Progenitor cell of endocrine pancreas (in vitro differentiated cells): ENCODE measurements around the gene AP2A1. TPM values are rescaled to one million over a fixed set of nuclear protein-coding genes. Genes with fewer than 3 reads are reported as not detected.

Experiments
- DNase-seq: peaks from one replicate; pipeline ENCODE4 v3.0.0; 2021; ENCODE audit warnings: low spot score; ENCODE audit not compliant: unreplicated experiment
- H3K27ac Mint-ChIP-seq: 2 replicates; pipeline ENCODE4 v1.8.0; 2021; ENCODE audit warnings: mild to moderate bottlenecking, moderate library complexity, mixed read lengths
- H3K27me3 Mint-ChIP-seq: 2 replicates; pipeline ENCODE4 v1.8.0; 2021; ENCODE audit warnings: mixed read lengths
- H3K36me3 Mint-ChIP-seq: 2 replicates; pipeline ENCODE4 v1.8.0; 2022; ENCODE audit warnings: mixed read lengths; ENCODE audit not compliant: insufficient read depth
- H3K4me1 Mint-ChIP-seq: 2 replicates; pipeline ENCODE4 v1.8.0; 2021; ENCODE audit warnings: low read depth, mixed read lengths
- H3K4me3 Mint-ChIP-seq: 2 replicates; pipeline ENCODE4 v1.8.0; 2021; ENCODE audit warnings: low read depth, mild to moderate bottlenecking, moderate library complexity, mixed read lengths
- H3K9me3 Mint-ChIP-seq: 2 replicates; pipeline ENCODE4 v1.8.0; 2021; ENCODE audit warnings: low read depth, mixed read lengths
- total RNA-seq: library from RNA; stranded (reverse); gene quantifications from 2 replicates; pipeline ENCODE4 v1.2.1, GENCODE V29; 2021
- TF ChIP-seq, protein P1 (sequence below): fragments of 200-600 bp; sonication (generic); IDR thresholded peaks from one replicate; pipeline ENCODE4 v1.5.0; 2021; ENCODE audit warnings: antibody characterized with exemption, mild to moderate bottlenecking; ENCODE audit not compliant: unreplicated experiment

Gene AP2A1
- total RNA-seq, 1 donor from 2014 or later, result 76.3 TPM

DNA sequence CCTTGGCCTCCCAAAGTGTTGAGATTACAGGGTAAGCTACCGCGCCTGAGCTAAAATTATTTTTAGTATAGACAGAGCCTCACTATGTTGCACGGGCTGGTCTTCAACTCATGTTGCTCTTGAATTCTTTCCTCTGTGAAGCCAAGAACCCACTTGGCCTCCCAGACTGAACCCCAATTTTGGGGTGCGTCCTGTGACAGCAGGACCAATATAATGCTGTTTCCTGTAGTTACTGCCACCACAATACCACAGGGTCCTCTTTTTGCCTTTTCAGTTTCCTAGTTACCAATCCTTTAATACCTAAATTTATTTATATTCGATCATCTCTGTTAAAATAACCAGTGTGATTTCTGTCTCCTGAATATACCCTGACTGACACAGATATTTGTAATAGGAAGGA lies 36.6 kb upstream of the AP2A1 start:
- DNase-seq, result no peak
- Mint-ChIP-seq H3K4me3 (no peak overlapping the region), H3K36me3 (no peaks in the 10 kb centered on the region), H3K4me1 (no peaks in the 10 kb centered on the region), H3K27me3 (peaks cover 8% of the 10 kb centered on the region), H3K9me3 (no peaks in the 10 kb centered on the region), H3K27ac (no peak overlapping the region)
- TF ChIP-seq, protein P1, sequence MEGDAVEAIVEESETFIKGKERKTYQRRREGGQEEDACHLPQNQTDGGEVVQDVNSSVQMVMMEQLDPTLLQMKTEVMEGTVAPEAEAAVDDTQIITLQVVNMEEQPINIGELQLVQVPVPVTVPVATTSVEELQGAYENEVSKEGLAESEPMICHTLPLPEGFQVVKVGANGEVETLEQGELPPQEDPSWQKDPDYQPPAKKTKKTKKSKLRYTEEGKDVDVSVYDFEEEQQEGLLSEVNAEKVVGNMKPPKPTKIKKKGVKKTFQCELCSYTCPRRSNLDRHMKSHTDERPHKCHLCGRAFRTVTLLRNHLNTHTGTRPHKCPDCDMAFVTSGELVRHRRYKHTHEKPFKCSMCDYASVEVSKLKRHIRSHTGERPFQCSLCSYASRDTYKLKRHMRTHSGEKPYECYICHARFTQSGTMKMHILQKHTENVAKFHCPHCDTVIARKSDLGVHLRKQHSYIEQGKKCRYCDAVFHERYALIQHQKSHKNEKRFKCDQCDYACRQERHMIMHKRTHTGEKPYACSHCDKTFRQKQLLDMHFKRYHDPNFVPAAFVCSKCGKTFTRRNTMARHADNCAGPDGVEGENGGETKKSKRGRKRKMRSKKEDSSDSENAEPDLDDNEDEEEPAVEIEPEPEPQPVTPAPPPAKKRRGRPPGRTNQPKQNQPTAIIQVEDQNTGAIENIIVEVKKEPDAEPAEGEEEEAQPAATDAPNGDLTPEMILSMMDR, result no peak

DNA sequence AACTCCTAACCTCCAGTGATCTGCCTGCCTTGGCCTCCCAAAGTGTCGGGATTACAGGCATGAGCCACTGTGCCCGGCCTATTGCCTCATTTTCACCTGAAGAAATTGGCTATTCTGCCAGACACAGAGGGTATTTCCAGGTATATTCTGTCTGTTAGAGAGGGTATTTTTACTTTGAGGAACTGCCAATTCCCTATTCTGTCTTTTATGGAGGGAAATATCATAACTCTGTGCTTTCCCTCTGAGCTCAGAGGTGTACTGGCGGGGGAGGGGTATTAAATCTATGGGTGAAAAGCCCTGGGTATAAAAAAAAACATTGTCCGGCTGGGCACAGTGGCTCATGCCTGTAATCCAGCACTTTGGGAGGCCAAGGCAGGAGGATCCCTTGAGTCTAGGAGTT lies 28.5 kb upstream of the AP2A1 start:
- Mint-ChIP-seq H3K27ac (no peak overlapping the region), H3K4me1 (no peaks in the 10 kb centered on the region), H3K9me3 (no peaks in the 10 kb centered on the region), H3K27me3 (no peaks in the 10 kb centered on the region), H3K4me3 (no peak overlapping the region), H3K36me3 (no peaks in the 10 kb centered on the region)
- TF ChIP-seq, protein P1, result no peak
- DNase-seq, result no peak

DNA sequence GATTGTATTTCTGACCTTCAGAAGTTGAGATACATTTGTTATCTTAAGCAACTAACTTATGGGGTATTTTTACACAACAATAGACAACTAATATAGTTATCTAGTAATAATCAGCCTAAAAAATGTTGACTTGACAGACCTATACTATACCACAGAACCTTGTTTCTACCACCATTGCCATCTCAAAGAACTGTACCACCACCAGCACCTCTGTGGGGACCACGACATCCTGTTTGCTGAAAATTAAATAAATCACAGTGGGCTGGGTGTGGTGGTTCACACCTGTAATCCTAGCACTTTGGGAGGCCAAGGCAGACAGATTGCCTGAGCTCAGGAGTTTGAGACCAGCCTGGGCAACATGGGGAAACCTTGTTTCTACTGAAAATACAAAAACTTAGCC lies 27.7 kb upstream of the AP2A1 start:
- no peak overlapping the region for H3K27ac Mint-ChIP-seq
- H3K9me3 Mint-ChIP-seq, result no peaks in the 10 kb centered on the region
- no peak overlapping the region for H3K4me3 Mint-ChIP-seq

DNA sequence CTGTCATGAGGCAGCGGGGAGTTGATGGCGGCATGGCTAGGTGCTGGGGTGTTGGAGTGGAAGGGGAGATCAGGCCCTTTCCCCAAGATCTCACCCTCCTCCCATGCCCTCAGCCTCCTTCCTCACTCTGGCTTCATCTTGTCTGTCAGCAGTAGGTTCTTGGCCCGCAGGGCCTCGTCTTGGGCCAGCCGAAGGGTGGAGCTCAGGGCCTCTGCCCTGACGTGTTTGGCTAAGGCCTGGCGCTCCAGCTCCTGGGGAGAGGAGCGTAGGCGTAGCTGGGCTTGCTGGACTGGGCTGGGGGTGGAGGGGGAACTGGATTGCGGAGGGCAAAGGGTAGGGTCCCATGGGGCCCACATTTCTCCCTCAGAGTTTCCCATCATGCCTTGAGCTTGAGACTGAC lies 26.9 kb upstream of the AP2A1 start:
- no peaks in the 10 kb centered on the region for H3K9me3 Mint-ChIP-seq
- DNase-seq, result no peak
- H3K4me1 Mint-ChIP-seq, result no peaks in the 10 kb centered on the region
- H3K27me3 Mint-ChIP-seq, result no peaks in the 10 kb centered on the region
- no peak overlapping the region for H3K27ac Mint-ChIP-seq
- TF ChIP-seq, protein P1, result no peak
- H3K36me3 Mint-ChIP-seq, result no peaks in the 10 kb centered on the region
- no peak overlapping the region for H3K4me3 Mint-ChIP-seq

More for the DNA sequence above, 27.7 kb upstream of the AP2A1 start:
- no peak for DNase-seq
- Mint-ChIP-seq H3K4me1 (no peaks in the 10 kb centered on the region), H3K27me3 (no peaks in the 10 kb centered on the region), H3K36me3 (no peaks in the 10 kb centered on the region)
- TF ChIP-seq, protein P1, result no peak

DNA sequence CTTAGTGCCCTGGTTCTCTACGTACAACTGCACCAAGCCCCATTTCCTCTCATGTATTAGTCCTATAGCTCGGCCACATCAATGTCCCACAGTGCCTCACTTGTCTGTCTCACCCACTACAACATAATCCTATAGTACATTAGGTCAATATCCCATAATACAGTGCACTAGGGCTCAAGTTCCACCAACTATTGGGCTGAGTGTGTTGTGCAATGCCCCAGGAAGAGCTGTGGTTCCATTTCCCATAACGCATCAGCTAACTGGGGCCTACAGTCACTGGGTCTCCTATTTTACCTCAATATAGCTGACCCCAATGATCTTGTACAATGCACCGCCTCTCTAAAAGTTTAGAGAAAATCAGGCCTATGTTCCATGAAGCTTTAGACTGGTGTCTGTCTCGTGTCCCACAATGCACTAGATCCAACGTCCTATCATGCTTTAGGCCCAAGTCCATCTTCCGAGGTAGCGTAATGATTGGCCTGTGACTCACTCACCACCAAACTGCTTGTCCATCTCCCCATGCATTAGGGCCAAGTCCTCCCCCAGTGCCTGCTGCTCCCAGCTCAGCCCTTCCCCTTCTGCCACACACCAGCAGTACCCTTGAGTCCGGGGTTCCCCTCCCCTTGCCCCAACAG lies 25.5 kb upstream of the AP2A1 start:
- TF ChIP-seq, protein P1, result no peak
- peak overlapping the region; percentile 71 for H3K27ac Mint-ChIP-seq
- no peak overlapping the region for H3K4me3 Mint-ChIP-seq
- no peaks in the 10 kb centered on the region for H3K4me1 Mint-ChIP-seq
- no peaks in the 10 kb centered on the region for H3K27me3 Mint-ChIP-seq
- DNase-seq, result no peak
- H3K36me3 Mint-ChIP-seq, result no peaks in the 10 kb centered on the region
- H3K9me3 Mint-ChIP-seq, result no peaks in the 10 kb centered on the region
